Heart right ventricle (tissue), 16 donors: ENCODE measurements around the gene MKRN1. TPM values are rescaled to one million over a fixed set of nuclear protein-coding genes. Genes with fewer than 3 reads are reported as not detected.
"Not testable (repeated sequence)": the region's sequence is repeated elsewhere in the genome, so short reads cannot be mapped to it uniquely, and the experiment has no call there.

ENCODE experiments used
- ATAC-seq, 8 donors: fragments of 200-7000 bp; cut with Tn5 transposase; one replicate each; pipeline ENCODE4 v1.9.1; 2020; ENCODE audit warnings: mild to moderate bottlenecking in 8 of 8, moderate library complexity in 8 of 8, moderate number of reproducible peaks in 1 of 8
- DNase-seq, 2 donors: peaks; one replicate each; pipeline ENCODE4 v3.0.0-alpha.2; 2020
- H3K27ac ChIP-seq, 10 donors: fragments of 200-600 bp; sonication (generic) in 2 of 10; one replicate each; pipeline versions ENCODE4 v1.5.0 to v1.8.0; 2020 to 2022; ENCODE audit warnings: mild to moderate bottlenecking in 3 of 10
- H3K27me3 ChIP-seq, 7 donors: fragments of 200-600 bp; one replicate each; pipeline ENCODE4 v1.8.0; 2021 to 2022; ENCODE audit warnings: mild to moderate bottlenecking in 2 of 7
- H3K36me3 ChIP-seq, 9 donors: fragments of 200-600 bp; sonication (generic) in 1 of 9; one replicate each; pipeline versions ENCODE4 v1.5.0 to v1.8.0; 2020 to 2022; ENCODE audit warnings: mild to moderate bottlenecking in 2 of 9
- H3K4me1 ChIP-seq, 9 donors: fragments of 200-600 bp; sonication (generic) in 1 of 9; one replicate each; pipeline versions ENCODE4 v1.5.0 to v1.8.0; 2020 to 2022; ENCODE audit warnings: mild to moderate bottlenecking in 4 of 9
- H3K4me3 ChIP-seq, 10 donors: fragments of 200-600 bp; sonication (generic) in 2 of 10; one replicate each; pipeline versions ENCODE4 v1.5.0 to v1.8.0; 2020 to 2022; ENCODE audit warnings: mild to moderate bottlenecking in 7 of 10, moderate library complexity in 2 of 10
- H3K9me3 ChIP-seq, 11 donors: fragments of 200-600 bp in 10 of 11; sonication (generic) in 2 of 11; one replicate each; pipeline versions ENCODE4 v1.5.0 to v1.8.0; 2013 to 2022; ENCODE audit warnings: mild to moderate bottlenecking in 2 of 11, control low read depth in 1 of 11, moderate library complexity in 1 of 11
- CTCF ChIP-seq, 9 donors: fragments of 200-600 bp; sonication (generic) in 2 of 9; IDR thresholded peaks; one replicate each; pipeline versions ENCODE4 v1.5.0 to v1.8.0; 2021 to 2022; ENCODE audit warnings: antibody characterized with exemption in 9 of 9, mild to moderate bottlenecking in 5 of 9, moderate library complexity in 1 of 9
- WGBS, 2 donors: extraction: QIAGEN DNeasy Blood & Tissue Kit; methylation state at CpG; one replicate each; pipeline ENCODE4 v1.1.7; 2013; ENCODE audit warnings: inconsistent platforms in 1 of 2; 5-methylcytosine and 5-hydroxymethylcytosine counted together
- intact Hi-C, 10 donors: fragments of 100-400 bp; cut with DNase I; formaldehyde crosslinking; loops; one replicate each; pipeline versions ENCODE4 v1.11.1 to v1.14.2; 2022
- polyA plus RNA-seq, 2 donors: library from polyadenylated mRNA; stranded (reverse); fragments of 200-250 nt; gene quantifications; one replicate each; pipeline ENCODE4 v1.2.3, GENCODE V29; 2013
- total RNA-seq, 10 donors: library from RNA; stranded (reverse); fragmentation: NEBNext Ultra II Directional in 3 of 10; extraction: Animal tissue kit (Norgen Biotek cat#: 25700) in 3 of 10; gene quantifications; one replicate each; pipeline versions ENCODE4 v1.2.1 to v1.2.4, GENCODE V29; 2021 to 2023
- donor health status: Arrhythmogenic right ventricular cardiomyopathy.
- donor health status: ischemic (EF 13 %, LVEDD 7.1; RV severe dilation, severe dysfunction).
- donor health status: healthy with polysubstance abuse.
- donor health status: DM: no; HTN: yes; CAD: no.
- donor health status: DM: no; HTN: no; CAD: no.
- donor health status: ischemic (EF 25% LVEDD 6.9; RV normal size, moderate dysfunction).
- donor health status: ischemic (EF 25% LVEDD 5.7; RV mildly dilated, moderate dysfunction).
- donor health status: healthy.
- donor health status: DM: yes; HTN: yes; CAD: no.
- donor health status: Ischemic cardiomyopathy.
- donor health status: ischemic (EF 35%, LVEDD 5.7; RV mildly dilated, moderate dysfunction).
- donor health status: nonischemic (EF 11% LVEDD 7.7; RV severe dilation, severe dysfunction).
- donor health status: DM: yes; HTN: yes; CAD: no.
- donor health status: PGD.
- donor health status: ischemic (EF 29% LVEDD 5.4; RV normal size, mild dysfunction).
- donor health status: nonischemic (EF 23%, LVEDD 6.1; RV moderate dilation, normal function).

MKRN1 gene
- total and polyA plus RNA-seq, 12 donors, result 38.5 to 113 (median 90.3) TPM

- Histone ChIP-seq H3K9me3 (no peaks in the 10 kb centered on the region), H3K27me3 (no peaks in the 10 kb centered on the region), H3K4me3 (no peak overlapping the region), H3K4me1 (peaks cover 4 to 26% (median 13%) of the 10 kb centered on the region in 9 donors), H3K36me3 (no peaks in the 10 kb centered on the region), H3K27ac (peak overlapping the region; percentile 34 to 95 (median 82))
- intact Hi-C loops, result loop anchor here in 1 of 10 donors (5.0 kb wide), 1 partner anchor 60 kb away; no protein-coding TSS in a partner anchor
- ATAC-seq (peak; percentile 91 to 99 (median 96)), DNase-seq (peak; percentile 38 to 71)
- 29 to 47% methylated on average over 5 of the region's 5 CpGs for WGBS, 2 donors
- peak in 5 of 9 donors; percentile 6 to 46 (median 32) for TF ChIP-seq CTCF (IDR thresholded peaks at IDR 0.05)
These were observed 27.6 kb upstream of the MKRN1 start for GRCh38 chr7:140506788-140507464.

GRCh38 chr7:140501966-140502365 is 22.7 kb upstream of the MKRN1 start:
- no peak overlapping the region for H3K4me3 ChIP-seq
- no peaks in the 10 kb centered on the region for H3K27me3 ChIP-seq
- H3K9me3 ChIP-seq, result no peaks in the 10 kb centered on the region
- ATAC-seq (no peak), DNase-seq (no peak)
- TF ChIP-seq CTCF (IDR thresholded peaks at IDR 0.05), result no peak
- H3K36me3 ChIP-seq, result no peaks in the 10 kb centered on the region
- H3K27ac ChIP-seq, result no peak overlapping the region
- peaks cover 4 to 10% (median 6%) of the 10 kb centered on the region in 9 donors for H3K4me1 ChIP-seq
- intact Hi-C loops, result no loop called here
- WGBS, 2 donors, result 70 to 81% methylated on average over 5 of the region's 5 CpGs

- H3K4me3 ChIP-seq, H3K4me1 ChIP-seq, H3K27ac ChIP-seq, H3K36me3 ChIP-seq, intact Hi-C loops, DNase-seq, H3K9me3 ChIP-seq, H3K27me3 ChIP-seq, ATAC-seq: not testable (repeated sequence)
- 96 to 98% methylated on average over 7 of the region's 7 CpGs for WGBS, 2 donors
These were observed 18.5 kb upstream of the MKRN1 start for GRCh38 chr7:140497807-140498206.

- intact Hi-C loops, result no loop called here
- H3K36me3 ChIP-seq, result no peaks in the 10 kb centered on the region
- no peaks in the 10 kb centered on the region for H3K9me3 ChIP-seq
- H3K4me3 ChIP-seq, result no peak overlapping the region
- H3K4me1 ChIP-seq, result no peaks in the 10 kb centered on the region
- DNase-seq (no peak), ATAC-seq (no peak)
- WGBS, 2 donors, result 73 to 77% methylated on average over 5 of the region's 5 CpGs
- H3K27ac ChIP-seq, result no peak overlapping the region
- no peaks in the 10 kb centered on the region for H3K27me3 ChIP-seq
- no peak for TF ChIP-seq CTCF (IDR thresholded peaks at IDR 0.05)
These were observed 18.0 kb upstream of the MKRN1 start for GRCh38 chr7:140497241-140497769.

GRCh38 chr7:140495514-140496097 is 16.3 kb upstream of the MKRN1 start:
- H3K4me1 ChIP-seq, result no peaks in the 10 kb centered on the region
- H3K4me3 ChIP-seq, result no peak overlapping the region
- no peak overlapping the region for H3K27ac ChIP-seq
- TF ChIP-seq CTCF (IDR thresholded peaks at IDR 0.05), result no peak
- no peaks in the 10 kb centered on the region for H3K27me3 ChIP-seq
- no peaks in the 10 kb centered on the region for H3K36me3 ChIP-seq
- DNase-seq (no peak), ATAC-seq (no peak)
- intact Hi-C loops, result no loop called here
- no peaks in the 10 kb centered on the region for H3K9me3 ChIP-seq
- WGBS, 2 donors, result 81 to 83% methylated on average over 8 of the region's 9 CpGs
